ENCODE data around the gene KLF3. TPM values are rescaled to one million over a fixed set of nuclear protein-coding genes. Genes with fewer than 3 reads are reported as not detected.
A peak's percentile ranks its signal among the peaks of the same experiment; 100 is the strongest.

The KLF3 gene
- total RNA-seq, 6 experiments from 2014 or later, result 21.3 to 37.6 (median 26.8) TPM

DNA sequence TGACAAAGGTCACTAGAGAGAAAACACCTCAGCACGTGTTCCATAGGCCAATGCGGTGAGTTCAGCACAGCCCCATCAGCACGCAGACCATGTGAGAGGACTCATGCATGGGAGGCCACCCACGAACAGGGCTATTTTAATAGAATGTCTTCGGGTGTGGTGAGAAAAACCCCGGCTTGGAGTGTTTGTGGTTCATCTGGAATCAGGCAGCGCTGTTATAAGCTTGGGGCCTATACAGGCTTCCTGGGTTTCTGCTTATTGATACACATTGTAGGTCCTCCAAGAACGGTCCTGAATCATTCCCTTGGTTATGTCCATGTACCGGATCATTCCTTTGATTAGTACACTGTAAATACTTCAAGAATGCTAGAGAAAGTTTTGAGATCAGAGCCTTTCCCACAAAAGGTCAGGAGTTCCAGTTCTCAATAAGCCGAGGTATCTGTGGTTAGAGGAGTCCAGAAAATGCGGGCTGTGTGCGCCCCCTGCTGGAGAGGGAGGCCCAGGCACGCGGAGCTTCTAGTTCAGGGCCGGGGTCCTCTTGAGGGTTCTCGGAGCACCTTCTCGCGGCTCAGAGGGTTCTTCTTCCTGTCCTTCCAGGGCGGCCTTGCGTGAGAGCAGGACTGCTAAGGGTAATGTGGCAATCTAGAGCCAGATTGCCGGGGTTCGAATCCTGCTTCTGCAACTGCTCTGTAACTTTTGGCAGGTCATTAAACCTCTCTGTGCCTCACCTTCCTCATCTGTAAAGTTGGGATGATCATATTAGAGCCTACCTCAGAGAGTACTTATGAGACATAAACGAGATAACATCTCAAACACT lies 67.0 kb downstream of the KLF3 start:
- DNase-seq (peak; percentile 83 to 84 (median 84)), ATAC-seq (peak; percentile 92 to 97 (median 95))
- no peaks in the 10 kb centered on the region for H3K9me3 ChIP-seq
- 31% methylated on average over 15 of the region's 23 CpGs for WGBS (ENCODE audit: insufficient coverage, low coverage, low lambda C conversion rate, missing lambda C conversion rate)
- no peak overlapping the region for H3K27ac ChIP-seq
- H3K36me3 ChIP-seq, result no peaks in the 10 kb centered on the region
- H3K4me3 ChIP-seq, result no peak overlapping the region
- peaks cover 0 to 3% (median 0%) of the 10 kb centered on the region in 4 donors for H3K4me1 ChIP-seq
- H3K27me3 ChIP-seq, result no peaks in the 10 kb centered on the region
- intact Hi-C loops (cut with DNase I), result loop anchor here in 1 of 2 donors (10.0 kb wide), 2 partner anchors 526 to 676 kb away; no protein-coding TSS in a partner anchor
- TF ChIP-seq POLR2A (IDR thresholded peaks at IDR 0.05), result no peak
- TF ChIP-seq, protein P1, sequence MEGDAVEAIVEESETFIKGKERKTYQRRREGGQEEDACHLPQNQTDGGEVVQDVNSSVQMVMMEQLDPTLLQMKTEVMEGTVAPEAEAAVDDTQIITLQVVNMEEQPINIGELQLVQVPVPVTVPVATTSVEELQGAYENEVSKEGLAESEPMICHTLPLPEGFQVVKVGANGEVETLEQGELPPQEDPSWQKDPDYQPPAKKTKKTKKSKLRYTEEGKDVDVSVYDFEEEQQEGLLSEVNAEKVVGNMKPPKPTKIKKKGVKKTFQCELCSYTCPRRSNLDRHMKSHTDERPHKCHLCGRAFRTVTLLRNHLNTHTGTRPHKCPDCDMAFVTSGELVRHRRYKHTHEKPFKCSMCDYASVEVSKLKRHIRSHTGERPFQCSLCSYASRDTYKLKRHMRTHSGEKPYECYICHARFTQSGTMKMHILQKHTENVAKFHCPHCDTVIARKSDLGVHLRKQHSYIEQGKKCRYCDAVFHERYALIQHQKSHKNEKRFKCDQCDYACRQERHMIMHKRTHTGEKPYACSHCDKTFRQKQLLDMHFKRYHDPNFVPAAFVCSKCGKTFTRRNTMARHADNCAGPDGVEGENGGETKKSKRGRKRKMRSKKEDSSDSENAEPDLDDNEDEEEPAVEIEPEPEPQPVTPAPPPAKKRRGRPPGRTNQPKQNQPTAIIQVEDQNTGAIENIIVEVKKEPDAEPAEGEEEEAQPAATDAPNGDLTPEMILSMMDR (IDR thresholded peaks at IDR 0.05), result peak; percentile 93 to 99 (median 98)

DNA sequence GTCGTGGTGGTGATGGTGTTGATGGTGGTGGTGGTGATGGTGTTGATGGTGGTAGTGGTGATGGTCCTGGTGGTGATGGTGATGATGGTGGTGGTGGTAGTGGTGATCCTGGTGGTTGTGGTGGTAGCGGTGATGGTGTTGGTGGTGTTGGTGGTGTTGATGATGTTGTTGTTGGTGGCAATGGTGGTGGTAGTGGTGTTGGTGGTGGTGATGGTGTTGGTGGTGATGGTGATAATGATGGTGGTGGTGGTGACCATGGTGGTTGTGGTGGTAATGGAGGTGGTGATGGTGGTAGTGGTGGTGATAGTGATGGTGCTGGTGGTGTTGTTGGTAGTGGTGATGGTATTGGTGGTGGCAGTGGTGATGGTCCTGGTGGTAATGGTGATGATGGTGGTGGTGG lies 69.7 kb downstream of the KLF3 start:
- DNase-seq (no peak), ATAC-seq (no peak)
- no peak overlapping the region for H3K4me3 ChIP-seq
- WGBS (ENCODE audit: insufficient coverage, low coverage, low lambda C conversion rate, missing lambda C conversion rate), result 89% methylated on average over 2 of the region's 2 CpGs
- H3K36me3 ChIP-seq, result no peaks in the 10 kb centered on the region
- H3K4me1 ChIP-seq, result peaks cover 0 to 1% (median 0%) of the 10 kb centered on the region in 4 donors
- intact Hi-C loops (cut with DNase I), result loop anchor here in 1 of 2 donors (10.0 kb wide), 2 partner anchors 529 to 679 kb away; no protein-coding TSS in a partner anchor
- no peak for TF ChIP-seq POLR2A (IDR thresholded peaks at IDR 0.05)
- TF ChIP-seq, protein P1 (IDR thresholded peaks at IDR 0.05), result no peak
- H3K27ac ChIP-seq, result no peak overlapping the region
- H3K27me3 ChIP-seq, result no peaks in the 10 kb centered on the region
- H3K9me3 ChIP-seq, result no peaks in the 10 kb centered on the region

DNA sequence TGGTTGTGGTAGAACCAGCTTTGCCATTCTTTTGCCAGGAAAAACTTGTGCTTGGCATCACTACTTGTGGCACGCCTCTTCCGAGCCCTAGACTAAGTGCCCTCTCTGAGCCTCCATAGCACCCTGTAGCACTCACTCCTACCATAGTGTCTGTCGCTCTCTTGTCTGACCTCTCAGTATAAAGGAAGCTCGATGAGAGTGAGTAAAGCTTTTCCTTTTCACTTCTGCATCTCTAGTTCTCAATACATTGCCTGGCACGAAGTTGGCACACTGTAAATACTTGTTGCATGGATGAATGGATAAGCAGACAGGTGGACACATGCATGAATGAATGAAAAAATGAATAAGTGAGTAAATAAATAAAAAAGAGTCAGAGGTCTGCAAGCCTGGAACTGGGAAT lies 70.4 kb downstream of the KLF3 start:
- Histone ChIP-seq H3K27ac (no peak overlapping the region), H3K9me3 (no peaks in the 10 kb centered on the region), H3K36me3 (no peaks in the 10 kb centered on the region), H3K27me3 (no peaks in the 10 kb centered on the region), H3K4me1 (no peaks in the 10 kb centered on the region), H3K4me3 (no peak overlapping the region)
- no peak for TF ChIP-seq POLR2A (IDR thresholded peaks at IDR 0.05)
- TF ChIP-seq, protein P1 (IDR thresholded peaks at IDR 0.05), result no peak
- intact Hi-C loops (cut with DNase I), result loop anchor here in 1 of 2 donors (10.0 kb wide), 2 partner anchors 530 to 680 kb away; no protein-coding TSS in a partner anchor
- ATAC-seq, result no peak
- DNase-seq, result no peak
- 80% methylated on average over 5 of the region's 5 CpGs for WGBS (ENCODE audit: insufficient coverage, low coverage, low lambda C conversion rate, missing lambda C conversion rate)

DNA sequence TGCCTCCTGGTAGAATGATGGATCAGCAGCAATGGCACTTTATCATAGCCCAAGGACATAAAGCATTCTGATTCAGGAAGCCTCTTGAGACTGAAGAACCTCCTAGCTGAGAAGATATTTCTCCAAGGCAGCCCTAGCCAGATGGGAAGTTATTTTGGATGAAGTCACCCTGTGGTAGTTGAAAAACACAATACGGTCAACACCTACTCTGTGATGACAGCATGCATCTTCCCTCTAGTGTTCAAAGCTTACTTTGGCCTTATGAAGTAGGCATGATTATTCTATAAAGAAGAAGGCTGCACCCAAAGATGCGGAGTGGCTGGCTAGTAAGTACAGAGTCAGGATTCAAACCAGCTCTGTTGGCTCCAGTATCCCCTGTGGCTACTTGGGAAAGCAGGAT lies 70.9 kb downstream of the KLF3 start:
- H3K27ac ChIP-seq, result no peak overlapping the region
- no peak for ATAC-seq
- DNase-seq, result no peak
- H3K4me3 ChIP-seq, result no peak overlapping the region
- H3K4me1 ChIP-seq, result no peaks in the 10 kb centered on the region
- 85% methylated on average over 2 of the region's 2 CpGs for WGBS (ENCODE audit: insufficient coverage, low coverage, low lambda C conversion rate, missing lambda C conversion rate)
- no peaks in the 10 kb centered on the region for H3K27me3 ChIP-seq
- H3K9me3 ChIP-seq, result no peaks in the 10 kb centered on the region
- TF ChIP-seq POLR2A (IDR thresholded peaks at IDR 0.05), result no peak
- TF ChIP-seq, protein P1 (IDR thresholded peaks at IDR 0.05), result no peak
- intact Hi-C loops (cut with DNase I), result loop anchor here in 1 of 2 donors (10.0 kb wide), 2 partner anchors 530 to 680 kb away; no protein-coding TSS in a partner anchor
- no peaks in the 10 kb centered on the region for H3K36me3 ChIP-seq

Measured in right lobe of liver (tissue), 6 donors.